Activated T-helper 2 cell treated with anti-CD3 and anti-CD28 coated beads, Interferon-gamma antibody, Interleukin-2, Interleukin-4, amounts not matched to agents 10 μg/mL and 5 μg/mL and 100 μg/mL, durations not matched to agents 14 hours and 24 hours and 36 hours (primary cell): ENCODE results near the gene ENOX2. TPM values are rescaled to one million over a fixed set of nuclear protein-coding genes. Genes with fewer than 3 reads are reported as not detected.

Experiments used
- DNase-seq: peaks from one replicate; pipeline ENCODE4 v3.0.0; 2021; ENCODE audit warnings: low spot score
- H3K27ac Mint-ChIP-seq: one replicate; pipeline ENCODE4 v1.8.0; 2021; ENCODE audit warnings: mixed read lengths
- H3K27me3 Mint-ChIP-seq: one replicate; pipeline ENCODE4 v1.8.0; 2021; ENCODE audit warnings: low read depth, mixed read lengths
- H3K36me3 Mint-ChIP-seq: one replicate; pipeline ENCODE4 v1.8.0; 2021; ENCODE audit warnings: low read depth, mixed read lengths
- H3K4me1 Mint-ChIP-seq: one replicate; pipeline ENCODE4 v1.8.0; 2021; ENCODE audit warnings: low read depth, mixed read lengths
- H3K4me3 Mint-ChIP-seq: one replicate; pipeline ENCODE4 v1.8.0; 2021; ENCODE audit warnings: low read depth, mild to moderate bottlenecking, moderate library complexity, mixed read lengths
- H3K9me3 Mint-ChIP-seq: one replicate; pipeline ENCODE4 v1.8.0; 2021; ENCODE audit warnings: mixed read lengths
- intact Hi-C: fragments of 100-400 bp; cut with micrococcal nuclease; formaldehyde crosslinking; loops from one replicate; pipeline ENCODE4 v1.15.1; 2023
- total RNA-seq: library from RNA; stranded (reverse); gene quantifications from 2 replicates; pipeline ENCODE4 v1.2.3, GENCODE V29; 2022

ENOX2 gene
- total RNA-seq, 1 donor from 2014 or later = 17.7 TPM

DNA sequence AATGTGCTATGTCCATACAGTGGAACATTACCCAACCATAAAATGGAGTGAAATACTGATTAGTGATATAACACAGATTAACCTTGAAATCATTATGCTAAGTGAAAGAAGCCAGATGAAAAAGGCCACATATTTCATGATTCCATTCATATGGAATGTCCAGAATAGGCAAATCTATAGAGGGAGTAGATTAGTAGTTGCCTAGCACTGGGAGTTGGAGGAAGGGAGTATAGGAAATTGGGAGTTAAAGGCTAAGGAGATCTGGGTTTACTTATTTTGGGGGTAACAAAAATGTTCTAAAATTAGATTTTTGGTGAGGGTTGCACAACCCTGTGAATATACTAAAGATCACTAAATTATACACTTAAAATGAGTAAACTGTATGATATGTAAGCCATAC, 26.8 kb downstream of the ENOX2 start:
- DNase-seq = no peak
- intact Hi-C loops = no loop called here
- H3K9me3 Mint-ChIP-seq = no peaks in the 10 kb centered on the region
- H3K27me3 Mint-ChIP-seq = no peaks in the 10 kb centered on the region
- no peak overlapping the region for H3K27ac Mint-ChIP-seq
- H3K4me1 Mint-ChIP-seq = peaks cover 4% of the 10 kb centered on the region
- H3K4me3 Mint-ChIP-seq = no peak overlapping the region
- no peaks in the 10 kb centered on the region for H3K36me3 Mint-ChIP-seq

DNA sequence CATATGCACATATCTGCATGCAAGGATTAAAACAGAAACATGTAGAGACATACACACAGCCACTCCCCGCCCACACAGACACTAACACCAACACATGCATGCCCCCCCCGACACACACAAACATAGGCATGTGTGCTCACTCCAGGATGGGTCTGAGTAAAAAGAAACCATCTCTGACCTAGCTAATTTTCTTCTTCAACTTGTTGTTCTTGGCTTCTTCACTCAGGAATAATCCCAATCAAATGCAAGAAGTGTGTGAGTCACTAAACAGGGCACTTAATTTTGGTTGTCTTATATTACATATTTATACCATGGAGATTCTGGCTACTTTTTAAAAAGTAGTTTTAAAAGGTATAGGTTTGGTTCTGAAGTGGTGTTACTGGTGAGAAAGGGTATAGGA, 28.3 kb downstream of the ENOX2 start:
- DNase-seq = no peak
- intact Hi-C loops = no loop called here
- H3K4me1 Mint-ChIP-seq = peaks cover 4% of the 10 kb centered on the region
- no peak overlapping the region for H3K4me3 Mint-ChIP-seq
- H3K9me3 Mint-ChIP-seq = no peaks in the 10 kb centered on the region
- no peak overlapping the region for H3K27ac Mint-ChIP-seq
- no peaks in the 10 kb centered on the region for H3K27me3 Mint-ChIP-seq
- H3K36me3 Mint-ChIP-seq = no peaks in the 10 kb centered on the region

DNA sequence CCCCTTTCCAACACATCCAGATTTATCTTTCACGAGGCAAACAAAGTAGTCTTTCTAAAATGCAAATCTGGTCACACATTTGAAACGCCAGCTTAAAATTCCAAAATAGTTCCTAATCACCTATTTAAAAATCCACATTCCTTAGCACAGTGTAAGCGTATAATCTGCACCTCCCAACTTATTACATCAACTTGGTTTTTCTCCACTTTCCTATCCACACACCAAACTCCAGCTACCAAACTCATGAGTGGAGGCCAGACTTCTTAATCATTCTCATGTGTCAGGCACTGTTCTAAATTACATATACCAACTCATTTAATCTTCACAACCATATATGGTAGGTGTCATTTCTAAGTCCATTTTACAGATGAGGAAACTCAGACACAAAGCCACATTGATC, 33.8 kb downstream of the ENOX2 start:
- Mint-ChIP-seq H3K4me1 (no peaks in the 10 kb centered on the region), H3K27me3 (no peaks in the 10 kb centered on the region), H3K27ac (no peak overlapping the region), H3K4me3 (no peak overlapping the region), H3K36me3 (no peaks in the 10 kb centered on the region), H3K9me3 (no peaks in the 10 kb centered on the region)
- no peak for DNase-seq
- intact Hi-C loops = no loop called here

DNA sequence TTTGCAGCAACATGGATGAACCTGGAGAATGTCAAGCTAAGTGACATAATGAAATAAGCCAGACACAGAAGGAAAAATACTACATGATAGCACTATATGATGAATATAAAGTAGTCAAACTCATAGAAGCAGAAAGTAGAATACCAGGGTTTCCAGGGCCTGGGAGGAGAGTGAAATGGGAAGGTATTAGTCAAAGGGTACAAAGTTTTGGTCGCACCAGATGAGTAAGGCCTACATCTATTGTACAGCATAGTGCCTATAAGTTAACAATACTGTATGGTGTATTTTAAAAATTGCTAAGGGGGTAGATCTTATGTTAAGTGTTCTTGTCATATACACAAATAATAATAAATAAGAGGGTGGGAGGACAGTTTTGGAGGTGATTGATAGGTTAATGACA, 41.5 kb downstream of the ENOX2 start:
- Mint-ChIP-seq H3K36me3 (no peaks in the 10 kb centered on the region), H3K4me3 (no peak overlapping the region), H3K27me3 (no peaks in the 10 kb centered on the region), H3K4me1 (peaks cover 6% of the 10 kb centered on the region), H3K9me3 (no peaks in the 10 kb centered on the region), H3K27ac (no peak overlapping the region)
- intact Hi-C loops = no loop called here
- DNase-seq = no peak

DNA sequence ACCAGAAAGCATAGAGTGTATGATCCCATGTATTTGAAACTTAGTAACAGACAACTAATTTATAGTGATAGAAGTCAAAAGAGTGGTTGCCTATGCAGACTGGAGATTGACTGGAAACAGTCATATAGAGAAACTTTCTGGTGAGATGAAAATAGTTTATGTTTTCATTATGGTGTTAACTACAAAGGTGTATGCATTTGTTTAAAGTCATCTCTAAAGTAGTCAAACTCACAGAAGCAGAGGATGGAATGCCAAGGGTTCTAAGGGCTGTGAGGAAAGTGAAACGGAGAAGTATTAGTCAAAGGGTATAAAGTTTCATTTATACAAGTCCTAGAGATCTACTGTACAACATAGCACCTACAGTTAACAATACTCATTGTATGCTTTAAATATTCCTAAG, 45.8 kb downstream of the ENOX2 start:
- Mint-ChIP-seq H3K27me3 (no peaks in the 10 kb centered on the region), H3K4me1 (peaks cover 6% of the 10 kb centered on the region), H3K9me3 (peaks cover 11% of the 10 kb centered on the region), H3K27ac (peak overlapping the region; percentile 36), H3K36me3 (peaks cover 4% of the 10 kb centered on the region), H3K4me3 (no peak overlapping the region)
- DNase-seq = no peak
- intact Hi-C loops = loop anchor here (10.0 kb wide), 1 partner anchor 82 kb away; no protein-coding TSS in a partner anchor

DNA sequence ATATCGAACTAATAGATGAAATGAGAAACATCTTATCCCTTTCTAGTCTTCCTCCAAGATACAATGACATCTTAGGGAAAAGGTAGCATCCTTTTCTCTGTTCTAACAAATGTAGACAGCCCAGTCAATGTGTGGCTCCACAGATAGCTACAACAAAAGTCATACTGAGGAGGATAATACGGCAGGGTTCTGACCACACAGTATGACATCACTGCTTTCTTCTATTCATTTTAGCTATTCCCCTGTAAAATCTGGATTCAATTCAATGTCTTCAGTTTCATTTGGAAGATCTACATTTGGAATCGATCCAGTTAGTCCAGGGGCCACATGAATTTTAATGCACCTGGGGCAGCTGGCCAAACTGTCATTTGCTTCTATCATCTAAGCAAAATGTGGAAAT, 51.4 kb downstream of the ENOX2 start:
- Mint-ChIP-seq H3K27me3 (no peaks in the 10 kb centered on the region), H3K4me3 (no peak overlapping the region), H3K4me1 (peaks cover 8% of the 10 kb centered on the region), H3K27ac (no peak overlapping the region), H3K36me3 (peaks cover 4% of the 10 kb centered on the region), H3K9me3 (peaks cover 11% of the 10 kb centered on the region)
- no peak for DNase-seq
- intact Hi-C loops = loop anchor here (10.0 kb wide), 1 partner anchor 77 kb away; no protein-coding TSS in a partner anchor

DNA sequence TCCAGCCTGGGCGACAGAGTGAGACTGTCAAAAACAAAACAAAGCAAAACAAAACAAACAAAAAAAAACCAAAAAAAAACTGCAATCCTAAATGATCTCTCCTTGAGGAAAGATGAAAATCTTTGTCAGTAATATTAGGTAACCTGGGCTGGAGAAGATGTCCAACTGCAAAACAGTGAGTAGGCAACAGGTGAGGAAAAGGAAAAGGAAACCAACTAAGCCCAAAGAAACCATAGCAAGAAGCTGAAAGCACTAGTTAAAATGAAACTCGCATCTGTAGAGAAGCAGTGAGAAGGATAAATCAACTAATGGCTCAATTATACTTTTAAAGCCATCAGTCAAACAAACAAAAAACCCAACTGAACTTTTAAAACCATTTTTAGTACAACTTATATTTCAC, 54.2 kb downstream of the ENOX2 start:
- Mint-ChIP-seq H3K27me3 (no peaks in the 10 kb centered on the region), H3K4me3 (no peak overlapping the region), H3K27ac (no peak overlapping the region), H3K9me3 (no peaks in the 10 kb centered on the region), H3K4me1 (peaks cover 8% of the 10 kb centered on the region), H3K36me3 (no peaks in the 10 kb centered on the region)
- intact Hi-C loops = no loop called here
- no peak for DNase-seq

DNA sequence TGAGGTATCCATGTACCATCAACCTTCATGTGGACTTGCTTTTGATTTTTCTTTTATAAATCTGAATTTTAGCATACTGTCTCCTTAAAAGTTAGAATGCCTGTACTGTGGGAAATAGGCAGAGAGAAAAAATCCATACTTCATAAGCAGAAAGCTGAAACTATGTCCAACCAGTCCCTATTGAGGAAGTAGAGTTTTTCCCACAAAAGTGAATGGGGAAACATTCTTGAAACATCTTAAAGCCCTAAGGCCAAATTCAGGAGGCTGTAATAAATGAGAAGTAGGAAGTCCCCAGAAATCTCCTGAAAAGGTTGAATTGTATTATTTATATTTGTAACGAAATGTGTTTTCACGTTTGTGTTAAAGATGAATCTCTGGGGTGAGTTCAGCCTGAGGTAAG, 56.3 kb downstream of the ENOX2 start:
- no peaks in the 10 kb centered on the region for H3K27me3 Mint-ChIP-seq
- no peak overlapping the region for H3K4me3 Mint-ChIP-seq
- DNase-seq = no peak
- peaks cover 8% of the 10 kb centered on the region for H3K4me1 Mint-ChIP-seq
- H3K27ac Mint-ChIP-seq = no peak overlapping the region
- no peaks in the 10 kb centered on the region for H3K9me3 Mint-ChIP-seq
- H3K36me3 Mint-ChIP-seq = no peaks in the 10 kb centered on the region
- intact Hi-C loops = no loop called here

DNA sequence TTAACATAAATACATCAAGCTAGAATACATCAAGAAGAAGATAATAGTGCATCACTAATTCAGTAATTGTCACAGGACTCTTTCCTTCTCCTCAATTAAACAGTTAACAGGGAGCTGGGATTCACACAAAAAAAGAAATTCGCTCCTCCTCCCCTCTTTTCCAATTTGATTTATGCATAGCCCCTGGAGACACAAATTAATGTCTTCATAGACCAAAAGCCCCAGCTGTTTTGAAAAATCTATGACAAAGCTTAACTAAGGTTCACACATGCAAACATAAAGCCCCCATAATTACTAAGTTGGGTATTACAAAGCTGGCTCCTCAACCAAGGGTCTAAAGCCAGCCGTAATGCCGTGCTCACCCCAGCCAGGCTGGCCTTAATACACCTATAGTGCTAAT, 61.2 kb downstream of the ENOX2 start:
- Mint-ChIP-seq H3K36me3 (no peaks in the 10 kb centered on the region), H3K27me3 (no peaks in the 10 kb centered on the region), H3K27ac (no peak overlapping the region), H3K4me3 (no peak overlapping the region), H3K9me3 (no peaks in the 10 kb centered on the region), H3K4me1 (no peaks in the 10 kb centered on the region)
- intact Hi-C loops = no loop called here
- no peak for DNase-seq

DNA sequence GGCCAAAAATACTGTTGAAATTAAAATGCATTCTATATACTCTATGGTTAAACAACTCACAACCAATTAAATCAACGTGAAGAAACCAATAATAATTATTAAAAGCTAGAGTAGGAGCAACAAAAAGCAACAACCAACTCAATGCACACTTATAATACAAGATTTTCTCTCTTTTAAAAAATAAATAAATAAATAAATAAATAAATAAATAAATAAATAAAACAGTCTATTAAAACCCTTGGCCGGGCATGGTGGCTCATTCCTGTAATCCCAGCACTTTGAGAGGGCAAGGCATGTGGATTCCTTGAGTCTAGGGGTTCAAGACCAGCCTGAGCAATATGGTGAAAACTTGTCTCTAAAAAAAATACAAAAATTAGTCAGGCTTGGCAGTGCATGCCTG, 62.7 kb downstream of the ENOX2 start:
- Mint-ChIP-seq H3K36me3 (no peaks in the 10 kb centered on the region), H3K9me3 (no peaks in the 10 kb centered on the region), H3K4me3 (no peak overlapping the region), H3K27ac (no peak overlapping the region), H3K27me3 (no peaks in the 10 kb centered on the region), H3K4me1 (no peaks in the 10 kb centered on the region)
- DNase-seq = no peak
- intact Hi-C loops = no loop called here

DNA sequence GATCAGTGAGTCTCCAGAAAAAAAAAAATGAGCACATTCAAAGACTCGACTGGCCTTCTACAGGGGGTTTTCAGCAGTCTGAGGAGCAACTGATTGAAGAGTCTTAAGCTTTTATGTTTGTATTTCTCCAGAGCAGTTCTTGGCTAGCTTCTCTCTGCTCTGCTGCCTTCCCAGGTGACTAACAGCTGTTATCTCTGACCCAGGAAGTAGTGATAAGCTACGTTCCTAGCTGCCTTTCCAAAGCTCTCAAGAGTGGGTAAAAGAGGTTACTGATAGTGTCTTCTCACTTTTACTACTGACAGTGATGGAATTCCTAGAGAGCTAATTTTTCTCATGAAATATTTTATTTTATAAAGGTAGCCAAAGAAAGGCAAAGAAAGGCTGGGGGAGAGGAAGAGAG, 66.6 kb downstream of the ENOX2 start:
- Mint-ChIP-seq H3K4me3 (no peak overlapping the region), H3K27ac (no peak overlapping the region), H3K4me1 (peaks cover 5% of the 10 kb centered on the region), H3K36me3 (no peaks in the 10 kb centered on the region), H3K27me3 (no peaks in the 10 kb centered on the region), H3K9me3 (no peaks in the 10 kb centered on the region)
- no peak for DNase-seq
- intact Hi-C loops = no loop called here

DNA sequence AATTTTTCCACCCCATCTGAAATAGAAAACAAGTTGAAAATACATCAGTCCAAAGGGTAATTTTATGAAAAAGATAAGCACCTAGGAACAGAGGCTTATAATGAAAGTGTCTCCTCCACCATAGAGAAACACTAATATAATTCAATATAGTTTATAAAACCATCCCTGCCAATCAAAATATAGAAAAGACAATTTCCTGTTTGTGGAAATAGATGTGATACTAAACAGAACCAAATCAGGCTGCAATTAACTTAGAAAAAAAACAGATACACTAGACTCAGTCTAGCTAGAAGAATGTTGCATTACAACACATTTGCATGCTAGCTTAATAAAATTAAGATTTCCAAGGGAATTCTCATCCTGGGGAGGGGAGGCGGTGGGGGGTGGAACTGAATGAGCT, 68.2 kb downstream of the ENOX2 start:
- DNase-seq = no peak
- no peaks in the 10 kb centered on the region for H3K27me3 Mint-ChIP-seq
- H3K27ac Mint-ChIP-seq = no peak overlapping the region
- H3K4me1 Mint-ChIP-seq = peaks cover 5% of the 10 kb centered on the region
- intact Hi-C loops = no loop called here
- no peak overlapping the region for H3K4me3 Mint-ChIP-seq
- no peaks in the 10 kb centered on the region for H3K36me3 Mint-ChIP-seq
- H3K9me3 Mint-ChIP-seq = no peaks in the 10 kb centered on the region

DNA sequence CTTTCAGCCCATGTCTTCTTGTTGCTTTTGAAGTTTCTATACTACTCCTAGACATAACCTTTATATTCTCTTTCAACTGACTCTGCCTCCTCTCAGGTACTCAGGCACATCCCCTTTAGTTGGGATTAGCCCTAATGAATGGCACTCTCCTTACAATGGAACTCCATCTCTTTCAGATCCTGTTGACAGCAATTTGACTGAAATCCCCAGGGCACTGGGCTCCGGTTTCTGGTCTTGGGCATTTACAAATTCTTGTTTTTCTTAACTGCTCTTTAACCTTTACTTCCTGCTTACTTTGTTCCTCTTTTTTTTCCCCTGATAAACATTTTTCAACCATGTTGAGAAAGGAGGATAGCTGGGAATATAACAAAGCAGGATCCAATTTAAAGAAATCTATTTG, 68.9 kb downstream of the ENOX2 start:
- H3K36me3 Mint-ChIP-seq = no peaks in the 10 kb centered on the region
- intact Hi-C loops = no loop called here
- no peak overlapping the region for H3K27ac Mint-ChIP-seq
- peaks cover 5% of the 10 kb centered on the region for H3K4me1 Mint-ChIP-seq
- H3K9me3 Mint-ChIP-seq = no peaks in the 10 kb centered on the region
- no peaks in the 10 kb centered on the region for H3K27me3 Mint-ChIP-seq
- no peak for DNase-seq
- H3K4me3 Mint-ChIP-seq = no peak overlapping the region

DNA sequence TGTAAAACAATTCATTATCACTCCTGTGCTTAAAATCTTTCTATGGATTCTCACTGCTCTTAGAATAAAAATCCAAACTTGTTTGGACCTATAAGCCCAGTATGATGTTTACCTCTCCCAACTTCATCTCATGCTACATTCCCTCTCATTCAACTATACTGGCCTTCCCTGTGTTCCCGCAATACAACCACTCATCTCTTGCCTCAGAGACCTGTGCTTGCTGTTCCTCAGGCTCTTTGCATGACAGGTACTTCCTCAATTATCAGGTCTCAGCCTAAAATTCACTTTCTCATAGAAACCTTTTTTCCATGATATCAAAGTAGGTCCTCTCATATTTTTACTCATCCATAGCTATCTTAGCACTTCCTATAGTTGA, 71.7 kb downstream of the ENOX2 start:
- no peak for DNase-seq
- peaks cover 5% of the 10 kb centered on the region for H3K4me1 Mint-ChIP-seq
- no peak overlapping the region for H3K27ac Mint-ChIP-seq
- no peaks in the 10 kb centered on the region for H3K27me3 Mint-ChIP-seq
- intact Hi-C loops = no loop called here
- no peaks in the 10 kb centered on the region for H3K36me3 Mint-ChIP-seq
- no peaks in the 10 kb centered on the region for H3K9me3 Mint-ChIP-seq
- H3K4me3 Mint-ChIP-seq = no peak overlapping the region
